Renal cortical epithelial cell (primary cell): ENCODE results near the gene ROR2. TPM values are rescaled to one million over a fixed set of nuclear protein-coding genes. Genes with fewer than 3 reads are reported as not detected.

ENCODE experiments used
- DNase-seq: peaks from one replicate; pipeline ENCODE4 v3.0.0-alpha.2; 2011; ENCODE audit warnings: low read depth
- total RNA-seq: library from RNA; depleted of rRNA; stranded (reverse); fragments of >200 nt; gene quantifications from 2 replicates; pipeline ENCODE4 v1.2.3, GENCODE V29; 2014

ROR2 gene
- total RNA-seq, 1 donor from 2014 or later = 4.4 TPM

- no peak for DNase-seq
Observed at GRCh38 chr9:91879231-91879630, 70.8 kb downstream of the ROR2 start.

- DNase-seq = no peak
Observed at GRCh38 chr9:91873637-91874051, 76.4 kb downstream of the ROR2 start.

GRCh38 chr9:91868732-91869391, 81.2 kb downstream of the ROR2 start:
- no peak for DNase-seq

GRCh38 chr9:91867740-91868139, 82.3 kb downstream of the ROR2 start:
- no peak for DNase-seq

GRCh38 chr9:91865041-91865440, 85.0 kb downstream of the ROR2 start:
- no peak for DNase-seq

- no peak for DNase-seq
Observed at GRCh38 chr9:91864380-91864779, 85.6 kb downstream of the ROR2 start.

GRCh38 chr9:91863469-91863868, 86.6 kb downstream of the ROR2 start:
- DNase-seq = no peak

GRCh38 chr9:91858213-91859030, 91.6 kb downstream of the ROR2 start:
- no peak for DNase-seq

- DNase-seq = no peak
Observed at GRCh38 chr9:91857291-91858212, 92.5 kb downstream of the ROR2 start.

- no peak for DNase-seq
Observed at GRCh38 chr9:91856419-91856818, 93.6 kb downstream of the ROR2 start.

GRCh38 chr9:91855196-91855595, 94.8 kb downstream of the ROR2 start:
- no peak for DNase-seq

GRCh38 chr9:91852801-91853347, 97.2 kb downstream of the ROR2 start:
- DNase-seq = no peak

- DNase-seq = no peak
Observed at GRCh38 chr9:91849694-91850093, 100.3 kb downstream of the ROR2 start.

GRCh38 chr9:91848146-91848545, 101.9 kb downstream of the ROR2 start:
- no peak for DNase-seq

- peak; percentile 54 for DNase-seq
Observed at GRCh38 chr9:91847581-91848091, 102.4 kb downstream of the ROR2 start.

- DNase-seq = no peak
Observed at GRCh38 chr9:91845879-91846278, 104.1 kb downstream of the ROR2 start.

- no peak for DNase-seq
Observed at GRCh38 chr9:91844701-91845291, 105.2 kb downstream of the ROR2 start.

GRCh38 chr9:91844190-91844589, 105.8 kb downstream of the ROR2 start:
- DNase-seq = no peak

GRCh38 chr9:91843623-91844148, 106.3 kb downstream of the ROR2 start:
- no peak for DNase-seq

- DNase-seq = no peak
Observed at GRCh38 chr9:91843093-91843492, 106.9 kb downstream of the ROR2 start.
